Measurements from ENCODE around the gene FNDC3B.

Gene FNDC3B

GRCh38 chr3:172262991-172263608, 223.7 kb downstream of the FNDC3B start:
- no peak overlapping the region for H3K27ac ChIP-seq (ENCODE audit: low read depth, low read length)
- H3K27me3 ChIP-seq (ENCODE audit: insufficient read depth, low read length) = no peaks in the 10 kb centered on the region
- no peak overlapping the region for H2AFZ ChIP-seq (ENCODE audit: low read length, unreplicated experiment)
- H3K4me1 ChIP-seq (ENCODE audit: control insufficient read depth, insufficient read depth, low read length, unreplicated experiment) = peaks cover 13% of the 10 kb centered on the region
- peaks cover 40% of the 10 kb centered on the region for H3K36me3 ChIP-seq (ENCODE audit: insufficient read depth, low read length)
- H3K4me3 ChIP-seq (ENCODE audit: low read depth, low read length) = no peak overlapping the region
- H3K79me2 ChIP-seq (ENCODE audit: control insufficient read depth, insufficient read depth, low read length, unreplicated experiment) = peaks cover 53% of the 10 kb centered on the region

- Histone ChIP-seq H2AFZ (ENCODE audit: low read length, unreplicated experiment) (no peak overlapping the region), H3K4me1 (ENCODE audit: control insufficient read depth, insufficient read depth, low read length, unreplicated experiment) (peaks cover 6% of the 10 kb centered on the region), H3K27me3 (ENCODE audit: insufficient read depth, low read length) (no peaks in the 10 kb centered on the region), H3K79me2 (ENCODE audit: control insufficient read depth, insufficient read depth, low read length, unreplicated experiment) (peaks cover 53% of the 10 kb centered on the region), H3K4me3 (ENCODE audit: low read depth, low read length) (no peak overlapping the region), H3K36me3 (ENCODE audit: insufficient read depth, low read length) (peaks cover 46% of the 10 kb centered on the region), H3K27ac (ENCODE audit: low read depth, low read length) (no peak overlapping the region)
Measured at GRCh38 chr3:172263781-172264486, 224.6 kb downstream of the FNDC3B start.

- peaks cover 58% of the 10 kb centered on the region for H3K36me3 ChIP-seq (ENCODE audit: insufficient read depth, low read length)
- no peak overlapping the region for H3K4me3 ChIP-seq (ENCODE audit: low read depth, low read length)
- H3K27ac ChIP-seq (ENCODE audit: low read depth, low read length) = no peak overlapping the region
- H3K4me1 ChIP-seq (ENCODE audit: control insufficient read depth, insufficient read depth, low read length, unreplicated experiment) = no peaks in the 10 kb centered on the region
- no peaks in the 10 kb centered on the region for H3K27me3 ChIP-seq (ENCODE audit: insufficient read depth, low read length)
- H3K79me2 ChIP-seq (ENCODE audit: control insufficient read depth, insufficient read depth, low read length, unreplicated experiment) = peaks cover 42% of the 10 kb centered on the region
- H2AFZ ChIP-seq (ENCODE audit: low read length, unreplicated experiment) = no peak overlapping the region
Measured at GRCh38 chr3:172266103-172266502, 226.7 kb downstream of the FNDC3B start.

GRCh38 chr3:172268425-172268824, 229.0 kb downstream of the FNDC3B start:
- Histone ChIP-seq H3K36me3 (ENCODE audit: insufficient read depth, low read length) (peaks cover 59% of the 10 kb centered on the region), H3K27ac (ENCODE audit: low read depth, low read length) (no peak overlapping the region), H3K79me2 (ENCODE audit: control insufficient read depth, insufficient read depth, low read length, unreplicated experiment) (peaks cover 52% of the 10 kb centered on the region), H2AFZ (ENCODE audit: low read length, unreplicated experiment) (no peak overlapping the region), H3K27me3 (ENCODE audit: insufficient read depth, low read length) (no peaks in the 10 kb centered on the region), H3K4me1 (ENCODE audit: control insufficient read depth, insufficient read depth, low read length, unreplicated experiment) (no peaks in the 10 kb centered on the region), H3K4me3 (ENCODE audit: low read depth, low read length) (no peak overlapping the region)

GRCh38 chr3:172268868-172269267, 229.5 kb downstream of the FNDC3B start:
- Histone ChIP-seq H3K36me3 (ENCODE audit: insufficient read depth, low read length) (peaks cover 60% of the 10 kb centered on the region), H3K27ac (ENCODE audit: low read depth, low read length) (no peak overlapping the region), H3K79me2 (ENCODE audit: control insufficient read depth, insufficient read depth, low read length, unreplicated experiment) (peaks cover 54% of the 10 kb centered on the region), H3K27me3 (ENCODE audit: insufficient read depth, low read length) (no peaks in the 10 kb centered on the region), H2AFZ (ENCODE audit: low read length, unreplicated experiment) (no peak overlapping the region), H3K4me1 (ENCODE audit: control insufficient read depth, insufficient read depth, low read length, unreplicated experiment) (no peaks in the 10 kb centered on the region), H3K4me3 (ENCODE audit: low read depth, low read length) (no peak overlapping the region)

GRCh38 chr3:172270557-172271166, 231.3 kb downstream of the FNDC3B start:
- no peaks in the 10 kb centered on the region for H3K4me1 ChIP-seq (ENCODE audit: control insufficient read depth, insufficient read depth, low read length, unreplicated experiment)
- H3K79me2 ChIP-seq (ENCODE audit: control insufficient read depth, insufficient read depth, low read length, unreplicated experiment) = peaks cover 60% of the 10 kb centered on the region
- H3K27ac ChIP-seq (ENCODE audit: low read depth, low read length) = no peak overlapping the region
- peaks cover 52% of the 10 kb centered on the region for H3K36me3 ChIP-seq (ENCODE audit: insufficient read depth, low read length)
- H3K27me3 ChIP-seq (ENCODE audit: insufficient read depth, low read length) = no peaks in the 10 kb centered on the region
- H3K4me3 ChIP-seq (ENCODE audit: low read depth, low read length) = no peak overlapping the region
- no peak overlapping the region for H2AFZ ChIP-seq (ENCODE audit: low read length, unreplicated experiment)

- Histone ChIP-seq H3K27ac (ENCODE audit: low read depth, low read length) (no peak overlapping the region), H3K4me1 (ENCODE audit: control insufficient read depth, insufficient read depth, low read length, unreplicated experiment) (no peaks in the 10 kb centered on the region), H2AFZ (ENCODE audit: low read length, unreplicated experiment) (no peak overlapping the region), H3K36me3 (ENCODE audit: insufficient read depth, low read length) (peaks cover 51% of the 10 kb centered on the region), H3K4me3 (ENCODE audit: low read depth, low read length) (no peak overlapping the region), H3K27me3 (ENCODE audit: insufficient read depth, low read length) (no peaks in the 10 kb centered on the region), H3K79me2 (ENCODE audit: control insufficient read depth, insufficient read depth, low read length, unreplicated experiment) (peaks cover 61% of the 10 kb centered on the region)
Measured at GRCh38 chr3:172271386-172271976, 232.1 kb downstream of the FNDC3B start.

- Histone ChIP-seq H3K27ac (ENCODE audit: low read depth, low read length) (no peak overlapping the region), H2AFZ (ENCODE audit: low read length, unreplicated experiment) (no peak overlapping the region), H3K4me3 (ENCODE audit: low read depth, low read length) (no peak overlapping the region), H3K36me3 (ENCODE audit: insufficient read depth, low read length) (peaks cover 53% of the 10 kb centered on the region), H3K27me3 (ENCODE audit: insufficient read depth, low read length) (no peaks in the 10 kb centered on the region), H3K79me2 (ENCODE audit: control insufficient read depth, insufficient read depth, low read length, unreplicated experiment) (peaks cover 71% of the 10 kb centered on the region), H3K4me1 (ENCODE audit: control insufficient read depth, insufficient read depth, low read length, unreplicated experiment) (peaks cover 2% of the 10 kb centered on the region)
Measured at GRCh38 chr3:172272698-172273097, 233.3 kb downstream of the FNDC3B start.

GRCh38 chr3:172273378-172273777, 234.0 kb downstream of the FNDC3B start:
- Histone ChIP-seq H3K27me3 (ENCODE audit: insufficient read depth, low read length) (no peaks in the 10 kb centered on the region), H2AFZ (ENCODE audit: low read length, unreplicated experiment) (no peak overlapping the region), H3K79me2 (ENCODE audit: control insufficient read depth, insufficient read depth, low read length, unreplicated experiment) (peaks cover 71% of the 10 kb centered on the region), H3K4me3 (ENCODE audit: low read depth, low read length) (no peak overlapping the region), H3K27ac (ENCODE audit: low read depth, low read length) (no peak overlapping the region), H3K36me3 (ENCODE audit: insufficient read depth, low read length) (peaks cover 47% of the 10 kb centered on the region), H3K4me1 (ENCODE audit: control insufficient read depth, insufficient read depth, low read length, unreplicated experiment) (peaks cover 9% of the 10 kb centered on the region)

GRCh38 chr3:172274906-172275305, 235.5 kb downstream of the FNDC3B start:
- Histone ChIP-seq H3K36me3 (ENCODE audit: insufficient read depth, low read length) (peaks cover 44% of the 10 kb centered on the region), H3K27me3 (ENCODE audit: insufficient read depth, low read length) (no peaks in the 10 kb centered on the region), H2AFZ (ENCODE audit: low read length, unreplicated experiment) (no peak overlapping the region), H3K79me2 (ENCODE audit: control insufficient read depth, insufficient read depth, low read length, unreplicated experiment) (peaks cover 74% of the 10 kb centered on the region), H3K4me1 (ENCODE audit: control insufficient read depth, insufficient read depth, low read length, unreplicated experiment) (peaks cover 24% of the 10 kb centered on the region), H3K4me3 (ENCODE audit: low read depth, low read length) (no peak overlapping the region), H3K27ac (ENCODE audit: low read depth, low read length) (no peak overlapping the region)
